ENCODE results near the gene TBC1D1. TPM values are rescaled to one million over a fixed set of nuclear protein-coding genes. Genes with fewer than 3 reads are reported as not detected.

TBC1D1 gene
- total RNA-seq, 4 donors from 2014 or later, result 122 to 258 (median 139) TPM

- H3K4me3 ChIP-seq, result no peak overlapping the region
- no peaks in the 10 kb centered on the region for H3K9me3 ChIP-seq
- in situ Hi-C loops (cut with MboI; ENCODE audit: low pct_ligation_motif_present in 1 of 4, low pct_unique_long_range_greater_than_20kb in 1 of 4, low sequenced_read_pairs in 3 of 4) (no loop called here), intact Hi-C loops (cut with DNase I; ENCODE audit: low total_unique reads) (no loop called here)
- H3K4me1 ChIP-seq, result peaks cover 2 to 13% (median 8%) of the 10 kb centered on the region in 4 donors
- H3K27me3 ChIP-seq, result no peaks in the 10 kb centered on the region
- no peaks in the 10 kb centered on the region for H3K36me3 ChIP-seq
- DNase-seq, result peak; percentile 21
- peak overlapping the region in 3 of 4 donors; percentile 1 to 10 (median 1) for H3K27ac ChIP-seq
- 31 to 73% methylated on average over 4 to 10 of the region's 10 CpGs for WGBS, 2 donors (ENCODE audit: low coverage in 1 of 2)
- TF ChIP-seq POLR2AphosphoS5 (IDR thresholded peaks at IDR 0.05), result no peak
These were observed 60.8 kb downstream of the TBC1D1 start for GRCh38 chr4:37951461-37952352.

- WGBS, 2 donors (ENCODE audit: low coverage in 1 of 2), result 54 to 71% methylated on average over 1 of the region's 1 CpG
- peaks cover 2 to 13% (median 8%) of the 10 kb centered on the region in 4 donors for H3K4me1 ChIP-seq
These were observed 62.3 kb downstream of the TBC1D1 start for GRCh38 chr4:37953156-37953555.

GRCh38 chr4:37953620-37954293 is 62.9 kb downstream of the TBC1D1 start:
- H3K36me3 ChIP-seq, result no peaks in the 10 kb centered on the region
- no peaks in the 10 kb centered on the region for H3K9me3 ChIP-seq
- TF ChIP-seq CTCF (IDR thresholded peaks at IDR 0.05) (no peak), POLR2AphosphoS5 (IDR thresholded peaks at IDR 0.05) (no peak), POLR2A (IDR thresholded peaks at IDR 0.05) (no peak), EP300 (IDR thresholded peaks at IDR 0.05; ENCODE audit: low read depth) (no peak)
- no peaks in the 10 kb centered on the region for H3K27me3 ChIP-seq
- in situ Hi-C loops (cut with MboI; ENCODE audit: low pct_ligation_motif_present in 1 of 4, low pct_unique_long_range_greater_than_20kb in 1 of 4, low sequenced_read_pairs in 3 of 4) (no loop called here), intact Hi-C loops (cut with DNase I; ENCODE audit: low total_unique reads) (no loop called here)
- 80 to 86% methylated on average over 7 of the region's 7 CpGs for WGBS, 2 donors (ENCODE audit: low coverage in 1 of 2)
- DNase-seq, result no peak
- H3K4me1 ChIP-seq, result peaks cover 2 to 13% (median 8%) of the 10 kb centered on the region in 4 donors
- H3K4me3 ChIP-seq, result no peak overlapping the region
- peak overlapping the region in 2 of 4 donors; percentile 29 to 45 for H3K27ac ChIP-seq

More at GRCh38 chr4:37953156-37953555, 62.3 kb downstream of the TBC1D1 start:
- Histone ChIP-seq H3K9me3 (no peaks in the 10 kb centered on the region), H3K27me3 (no peaks in the 10 kb centered on the region), H3K4me3 (no peak overlapping the region), H3K36me3 (no peaks in the 10 kb centered on the region), H3K27ac (no peak overlapping the region)
- DNase-seq, result no peak
- in situ Hi-C loops (cut with MboI; ENCODE audit: low pct_ligation_motif_present in 1 of 4, low pct_unique_long_range_greater_than_20kb in 1 of 4, low sequenced_read_pairs in 3 of 4), result no loop called here
- no peak for TF ChIP-seq POLR2AphosphoS5 (IDR thresholded peaks at IDR 0.05)
- TF ChIP-seq CTCF (IDR thresholded peaks at IDR 0.05), result no peak
- TF ChIP-seq POLR2A (IDR thresholded peaks at IDR 0.05), result no peak
- TF ChIP-seq EP300 (IDR thresholded peaks at IDR 0.05; ENCODE audit: low read depth), result no peak
- intact Hi-C loops (cut with DNase I; ENCODE audit: low total_unique reads), result no loop called here

GRCh38 chr4:37956941-37957340 is 66.1 kb downstream of the TBC1D1 start:
- DNase-seq, result no peak
- H3K9me3 ChIP-seq, result no peaks in the 10 kb centered on the region
- intact Hi-C loops (cut with DNase I; ENCODE audit: low total_unique reads), result no loop called here
- WGBS, 2 donors (ENCODE audit: low coverage in 1 of 2), result 69 to 90% methylated on average over 3 to 4 of the region's 4 CpGs
- H3K27ac ChIP-seq, result no peak overlapping the region
- no peaks in the 10 kb centered on the region for H3K36me3 ChIP-seq
- H3K27me3 ChIP-seq, result no peaks in the 10 kb centered on the region
- in situ Hi-C loops (cut with MboI; ENCODE audit: low pct_ligation_motif_present in 1 of 4, low pct_unique_long_range_greater_than_20kb in 1 of 4, low sequenced_read_pairs in 3 of 4), result no loop called here
- H3K4me3 ChIP-seq, result no peak overlapping the region
- H3K4me1 ChIP-seq, result peaks cover 0 to 4% (median 3%) of the 10 kb centered on the region in 4 donors
- TF ChIP-seq CTCF (IDR thresholded peaks at IDR 0.05) (no peak), POLR2AphosphoS5 (IDR thresholded peaks at IDR 0.05) (no peak), POLR2A (IDR thresholded peaks at IDR 0.05) (no peak), EP300 (IDR thresholded peaks at IDR 0.05; ENCODE audit: low read depth) (no peak)

Data from transverse colon (tissue), 4 donors.